Left lung (tissue), 10 donors: Measurements from ENCODE around the gene KCNT1. TPM values are rescaled to one million over a fixed set of nuclear protein-coding genes. Genes with fewer than 3 reads are reported as not detected.

ENCODE experiments used
- ATAC-seq: fragments of 200-7000 bp; cut with Tn5 transposase; one replicate; pipeline ENCODE4 v1.9.1; 2020; ENCODE audit warnings: moderate library complexity
- DNase-seq, 4 donors: peaks; one replicate each; pipeline ENCODE4 v3.0.0-alpha.2; 2013 to 2020
- H3K27ac ChIP-seq, 2 donors: fragments of 200-600 bp; sonication (generic) in 1 of 2; one replicate each; pipeline versions ENCODE4 v1.5.0 to v1.8.0; 2020 to 2021
- H3K27me3 ChIP-seq, 2 donors: fragments of 200-600 bp; sonication (generic) in 1 of 2; one replicate each; pipeline versions ENCODE4 v1.5.0 to v1.8.0; 2020 to 2021
- H3K36me3 ChIP-seq, 2 donors: fragments of 200-600 bp; sonication (generic) in 1 of 2; one replicate each; pipeline versions ENCODE4 v1.5.0 to v1.8.0; 2020 to 2021
- H3K4me1 ChIP-seq, 2 donors: fragments of 200-600 bp; one replicate each; pipeline ENCODE4 v1.8.0; 2021
- H3K4me3 ChIP-seq, 2 donors: fragments of 200-600 bp; sonication (generic) in 1 of 2; one replicate each; pipeline versions ENCODE4 v1.5.0 to v1.8.0; 2020 to 2021; ENCODE audit warnings: mild to moderate bottlenecking in 1 of 2
- H3K9me3 ChIP-seq, 2 donors: fragments of 200-600 bp; sonication (generic) in 1 of 2; one replicate each; pipeline versions ENCODE4 v1.5.0 to v1.8.0; 2020 to 2021
- CTCF ChIP-seq, 2 donors: fragments of 200-600 bp; sonication (generic) in 1 of 2; IDR thresholded peaks; one replicate each; pipeline versions ENCODE4 v1.5.0 to v1.8.0; 2021; ENCODE audit warnings: antibody characterized with exemption in 2 of 2
- intact Hi-C, 2 donors: fragments of 100-400 bp; cut with DNase I; formaldehyde crosslinking; loops; one replicate each; pipeline versions ENCODE4 v1.11.2 to v1.14.2; 2022
- polyA plus RNA-seq, 6 donors: library from polyadenylated mRNA; unstranded; fragments of 120-200 nt; gene quantifications; one replicate each; pipeline ENCODE4 v1.2.1, GENCODE V29; 2013; ENCODE audit not compliant: insufficient read length in 6 of 6
- total RNA-seq, 2 donors: library from RNA; stranded (reverse); fragmentation: NEBNext Ultra II Directional; extraction: Animal tissue kit (Norgen Biotek cat#: 25700); gene quantifications; one replicate each; pipeline ENCODE4 v1.2.1, GENCODE V29; 2021
- donor health status: DM: no; HTN: yes; CAD: no.
- donor health status: DM: no; HTN: no; CAD: no.

Gene KCNT1
- total and polyA plus RNA-seq, 8 donors: 0.26 to 0.89 (median 0.41) TPM

- intact Hi-C loops: no loop called here
- Histone ChIP-seq H3K4me1 (no peaks in the 10 kb centered on the region), H3K9me3 (peaks cover 0 to 29% of the 10 kb centered on the region in 2 donors), H3K27ac (no peak overlapping the region), H3K27me3 (peaks cover 0 to 19% of the 10 kb centered on the region in 2 donors), H3K4me3 (no peak overlapping the region), H3K36me3 (no peaks in the 10 kb centered on the region)
- no peak for ATAC-seq
- no peak for DNase-seq
- no peak for TF ChIP-seq CTCF (IDR thresholded peaks at IDR 0.05)
Observed at GRCh38 chr9:135766251-135766650, 64.3 kb downstream of the KCNT1 start.

- peaks cover 0 to 22% of the 10 kb centered on the region in 2 donors for H3K27me3 ChIP-seq
- no peak overlapping the region for H3K4me3 ChIP-seq
- no peak for TF ChIP-seq CTCF (IDR thresholded peaks at IDR 0.05)
- no peak overlapping the region for H3K27ac ChIP-seq
- intact Hi-C loops: no loop called here
- ATAC-seq (no peak), DNase-seq (no peak)
- peaks cover 0 to 29% of the 10 kb centered on the region in 2 donors for H3K9me3 ChIP-seq
- no peaks in the 10 kb centered on the region for H3K36me3 ChIP-seq
- no peaks in the 10 kb centered on the region for H3K4me1 ChIP-seq
Observed at GRCh38 chr9:135766707-135767106, 64.7 kb downstream of the KCNT1 start.

- DNase-seq (no peak), ATAC-seq (no peak)
- intact Hi-C loops: no loop called here
- Histone ChIP-seq H3K9me3 (peaks cover 0 to 29% of the 10 kb centered on the region in 2 donors), H3K27me3 (peaks cover 0 to 42% of the 10 kb centered on the region in 2 donors), H3K36me3 (no peaks in the 10 kb centered on the region), H3K27ac (no peak overlapping the region), H3K4me3 (no peak overlapping the region), H3K4me1 (no peaks in the 10 kb centered on the region)
- no peak for TF ChIP-seq CTCF (IDR thresholded peaks at IDR 0.05)
Observed at GRCh38 chr9:135768516-135769218, 66.7 kb downstream of the KCNT1 start.

- no peak for TF ChIP-seq CTCF (IDR thresholded peaks at IDR 0.05)
Observed at GRCh38 chr9:135769489-135770202, 67.7 kb downstream of the KCNT1 start.

GRCh38 chr9:135770203-135770535 is 68.2 kb downstream of the KCNT1 start:
- DNase-seq (no peak), ATAC-seq (no peak)
- H3K4me3 ChIP-seq: no peak overlapping the region
- no peaks in the 10 kb centered on the region for H3K4me1 ChIP-seq
- peaks cover 0 to 26% of the 10 kb centered on the region in 2 donors for H3K9me3 ChIP-seq
- intact Hi-C loops: no loop called here
- no peak overlapping the region for H3K27ac ChIP-seq
- TF ChIP-seq CTCF (IDR thresholded peaks at IDR 0.05): no peak
- H3K36me3 ChIP-seq: no peaks in the 10 kb centered on the region
- peaks cover 0 to 43% of the 10 kb centered on the region in 2 donors for H3K27me3 ChIP-seq

More at GRCh38 chr9:135769489-135770202, 67.7 kb downstream of the KCNT1 start:
- no peaks in the 10 kb centered on the region for H3K36me3 ChIP-seq
- ATAC-seq: no peak
- DNase-seq: no peak
- H3K27me3 ChIP-seq: peaks cover 0 to 43% of the 10 kb centered on the region in 2 donors
- no peak overlapping the region for H3K4me3 ChIP-seq
- H3K27ac ChIP-seq: no peak overlapping the region
- peaks cover 0 to 29% of the 10 kb centered on the region in 2 donors for H3K9me3 ChIP-seq
- intact Hi-C loops: no loop called here
- no peaks in the 10 kb centered on the region for H3K4me1 ChIP-seq
